ENCODE results near the gene GNPTAB.

Gene GNPTAB

DNA sequence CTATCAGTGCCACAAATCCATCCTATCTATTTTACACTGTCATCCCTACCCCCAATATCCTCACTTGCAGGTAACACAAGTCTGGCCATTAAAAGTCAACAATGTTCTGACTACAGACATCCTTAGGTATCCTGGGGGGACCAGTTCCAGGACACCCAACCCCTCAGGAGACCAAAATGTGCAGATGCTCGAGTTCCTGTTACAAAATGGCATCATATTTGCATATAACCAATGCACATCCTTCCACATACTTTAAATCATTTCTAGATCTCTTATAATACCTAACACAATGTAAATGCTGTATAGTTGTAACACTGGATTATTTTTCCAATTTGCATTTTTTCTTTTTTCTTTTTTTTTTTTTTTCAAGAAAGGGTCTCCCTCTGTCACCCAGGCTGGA is 98.4 kb downstream of the GNPTAB start:
- H3K9ac ChIP-seq (ENCODE audit: low read depth, low read length), result no peak overlapping the region
- H3K4me3 ChIP-seq (ENCODE audit: low read depth in 1 of 2, low read length in 2 of 2), result no peak overlapping the region
- no peak overlapping the region for H2AFZ ChIP-seq (ENCODE audit: low read depth, low read length)
- TF ChIP-seq EZH2 (IDR thresholded peaks at IDR 0.05; ENCODE audit: borderline replicate concordance, low read depth, low read length, severe bottlenecking), result no peak
- TF ChIP-seq, protein P1, sequence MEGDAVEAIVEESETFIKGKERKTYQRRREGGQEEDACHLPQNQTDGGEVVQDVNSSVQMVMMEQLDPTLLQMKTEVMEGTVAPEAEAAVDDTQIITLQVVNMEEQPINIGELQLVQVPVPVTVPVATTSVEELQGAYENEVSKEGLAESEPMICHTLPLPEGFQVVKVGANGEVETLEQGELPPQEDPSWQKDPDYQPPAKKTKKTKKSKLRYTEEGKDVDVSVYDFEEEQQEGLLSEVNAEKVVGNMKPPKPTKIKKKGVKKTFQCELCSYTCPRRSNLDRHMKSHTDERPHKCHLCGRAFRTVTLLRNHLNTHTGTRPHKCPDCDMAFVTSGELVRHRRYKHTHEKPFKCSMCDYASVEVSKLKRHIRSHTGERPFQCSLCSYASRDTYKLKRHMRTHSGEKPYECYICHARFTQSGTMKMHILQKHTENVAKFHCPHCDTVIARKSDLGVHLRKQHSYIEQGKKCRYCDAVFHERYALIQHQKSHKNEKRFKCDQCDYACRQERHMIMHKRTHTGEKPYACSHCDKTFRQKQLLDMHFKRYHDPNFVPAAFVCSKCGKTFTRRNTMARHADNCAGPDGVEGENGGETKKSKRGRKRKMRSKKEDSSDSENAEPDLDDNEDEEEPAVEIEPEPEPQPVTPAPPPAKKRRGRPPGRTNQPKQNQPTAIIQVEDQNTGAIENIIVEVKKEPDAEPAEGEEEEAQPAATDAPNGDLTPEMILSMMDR (IDR thresholded peaks at IDR 0.05; ENCODE audit: borderline replicate concordance, extremely low read depth, low read length, poor library complexity, severe bottlenecking), result no peak
- no peaks in the 10 kb centered on the region for H4K20me1 ChIP-seq (ENCODE audit: insufficient read depth, low read length)
- no peak for ATAC-seq (ENCODE audit: insufficient read depth, low read depth)
- peaks cover 8% of the 10 kb centered on the region; the same call in 1 of the 2 replicates for H3K36me3 ChIP-seq (ENCODE audit: insufficient read depth, low read length)
- DNase-seq, result no peak
- H3K27me3 ChIP-seq (ENCODE audit: insufficient read depth, low read length, poor library complexity), result no peaks in the 10 kb centered on the region
- no peak overlapping the region for H3K27ac ChIP-seq (ENCODE audit: low read length)
- no peaks in the 10 kb centered on the region for H3K79me2 ChIP-seq (ENCODE audit: insufficient read depth, low read length)
- H3K9me3 ChIP-seq (ENCODE audit: insufficient read depth, low read length, severe bottlenecking), result no peaks in the 10 kb centered on the region
- no peak overlapping the region for H3K4me2 ChIP-seq (ENCODE audit: insufficient read depth, low read length)
- no peaks in the 10 kb centered on the region for H3K4me1 ChIP-seq (ENCODE audit: insufficient read depth, low read length)

DNA sequence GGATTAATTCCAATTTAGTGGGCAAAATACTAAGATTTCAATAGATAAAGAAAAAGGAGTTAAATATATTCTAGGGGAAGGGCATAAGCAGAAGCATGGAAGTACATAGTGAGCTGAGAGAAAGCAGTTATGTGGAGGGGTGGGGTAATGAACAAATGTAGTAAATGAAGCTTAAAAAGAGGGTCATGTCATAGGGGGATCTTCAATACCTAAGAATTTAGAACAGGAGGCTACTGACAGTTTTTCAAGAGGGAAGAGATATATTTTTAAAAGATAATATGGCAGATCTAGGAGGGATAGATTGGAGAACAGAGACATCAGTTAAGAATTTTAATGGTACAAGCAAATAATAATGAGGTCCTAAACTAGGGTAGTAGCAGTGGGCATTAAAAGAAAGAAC is 100.9 kb downstream of the GNPTAB start:
- Histone ChIP-seq H3K4me3 (ENCODE audit: low read depth in 1 of 2, low read length in 2 of 2) (no peak overlapping the region), H3K4me1 (ENCODE audit: insufficient read depth, low read length) (no peaks in the 10 kb centered on the region), H3K9me3 (ENCODE audit: insufficient read depth, low read length, severe bottlenecking) (no peaks in the 10 kb centered on the region), H3K79me2 (ENCODE audit: insufficient read depth, low read length) (no peaks in the 10 kb centered on the region), H3K27me3 (ENCODE audit: insufficient read depth, low read length, poor library complexity) (no peaks in the 10 kb centered on the region), H3K27ac (ENCODE audit: low read length) (no peak overlapping the region), H4K20me1 (ENCODE audit: insufficient read depth, low read length) (no peaks in the 10 kb centered on the region), H3K9ac (ENCODE audit: low read depth, low read length) (no peak overlapping the region), H3K36me3 (ENCODE audit: insufficient read depth, low read length) (peaks cover 8% of the 10 kb centered on the region; the same call in 1 of the 2 replicates), H2AFZ (ENCODE audit: low read depth, low read length) (no peak overlapping the region), H3K4me2 (ENCODE audit: insufficient read depth, low read length) (no peak overlapping the region)
- ATAC-seq (ENCODE audit: insufficient read depth, low read depth), result no peak
- DNase-seq, result no peak
- TF ChIP-seq, protein P1 (IDR thresholded peaks at IDR 0.05; ENCODE audit: borderline replicate concordance, extremely low read depth, low read length, poor library complexity, severe bottlenecking), result no peak
- TF ChIP-seq EZH2 (IDR thresholded peaks at IDR 0.05; ENCODE audit: borderline replicate concordance, low read depth, low read length, severe bottlenecking), result no peak

DNA sequence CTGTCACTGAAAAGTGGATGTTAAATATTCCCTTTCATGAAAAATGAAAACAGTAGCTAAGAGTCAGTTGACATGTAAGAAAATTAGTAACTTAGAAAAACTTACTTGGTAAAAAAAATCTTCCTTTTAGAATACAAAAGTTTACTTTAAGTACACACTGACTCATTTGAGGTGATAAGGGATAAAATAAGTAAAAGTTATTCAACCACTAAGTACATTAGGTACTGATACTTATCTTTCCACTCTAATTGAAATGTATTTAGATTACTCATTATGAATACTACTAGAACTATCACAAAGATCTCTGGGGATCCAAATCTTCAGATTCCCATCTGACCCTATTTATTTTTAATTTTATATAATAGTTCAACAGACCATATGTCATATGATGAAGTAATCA is 103.7 kb downstream of the GNPTAB start:
- Histone ChIP-seq H3K4me1 (ENCODE audit: insufficient read depth, low read length) (no peaks in the 10 kb centered on the region), H3K27ac (ENCODE audit: low read length) (no peak overlapping the region), H3K4me2 (ENCODE audit: insufficient read depth, low read length) (no peak overlapping the region), H3K27me3 (ENCODE audit: insufficient read depth, low read length, poor library complexity) (no peaks in the 10 kb centered on the region), H2AFZ (ENCODE audit: low read depth, low read length) (no peak overlapping the region), H3K4me3 (ENCODE audit: low read depth in 1 of 2, low read length in 2 of 2) (no peak overlapping the region), H4K20me1 (ENCODE audit: insufficient read depth, low read length) (no peaks in the 10 kb centered on the region), H3K9ac (ENCODE audit: low read depth, low read length) (no peak overlapping the region), H3K79me2 (ENCODE audit: insufficient read depth, low read length) (no peaks in the 10 kb centered on the region), H3K36me3 (ENCODE audit: insufficient read depth, low read length) (peaks cover 7% of the 10 kb centered on the region; the same call in 1 of the 2 replicates), H3K9me3 (ENCODE audit: insufficient read depth, low read length, severe bottlenecking) (no peaks in the 10 kb centered on the region)
- ATAC-seq (ENCODE audit: insufficient read depth, low read depth), result no peak
- no peak for DNase-seq
- TF ChIP-seq EZH2 (IDR thresholded peaks at IDR 0.05; ENCODE audit: borderline replicate concordance, low read depth, low read length, severe bottlenecking), result no peak
- TF ChIP-seq, protein P1 (IDR thresholded peaks at IDR 0.05; ENCODE audit: borderline replicate concordance, extremely low read depth, low read length, poor library complexity, severe bottlenecking), result no peak

DNA sequence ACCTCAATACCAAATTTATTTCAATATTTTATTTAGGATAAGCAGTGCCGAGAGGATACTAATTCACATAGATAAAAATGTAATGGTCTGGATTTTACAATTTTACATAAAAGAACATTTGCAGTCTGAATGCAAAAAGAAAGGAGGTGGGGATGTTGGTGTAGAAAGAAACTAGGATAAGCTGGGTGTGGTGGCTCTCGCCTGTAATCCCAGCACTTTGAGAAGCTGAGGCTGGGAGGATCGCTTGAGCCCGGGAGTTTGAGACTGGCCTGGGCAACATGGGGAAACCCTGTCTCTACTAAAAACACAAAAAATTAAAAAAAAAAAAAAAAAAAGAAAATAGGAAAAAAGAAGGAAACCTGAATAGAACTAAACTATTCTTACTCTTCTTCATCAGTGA is 108.4 kb downstream of the GNPTAB start:
- Histone ChIP-seq H3K27ac (ENCODE audit: low read length) (no peak overlapping the region), H3K4me1 (ENCODE audit: insufficient read depth, low read length) (no peaks in the 10 kb centered on the region), H3K27me3 (ENCODE audit: insufficient read depth, low read length, poor library complexity) (no peaks in the 10 kb centered on the region), H3K4me3 (ENCODE audit: low read depth in 1 of 2, low read length in 2 of 2) (no peak overlapping the region), H4K20me1 (ENCODE audit: insufficient read depth, low read length) (no peaks in the 10 kb centered on the region), H3K9me3 (ENCODE audit: insufficient read depth, low read length, severe bottlenecking) (no peaks in the 10 kb centered on the region), H3K4me2 (ENCODE audit: insufficient read depth, low read length) (no peak overlapping the region), H2AFZ (ENCODE audit: low read depth, low read length) (no peak overlapping the region), H3K36me3 (ENCODE audit: insufficient read depth, low read length) (peaks cover 3% of the 10 kb centered on the region; the same call in 1 of the 2 replicates), H3K9ac (ENCODE audit: low read depth, low read length) (no peak overlapping the region), H3K79me2 (ENCODE audit: insufficient read depth, low read length) (no peaks in the 10 kb centered on the region)
- ATAC-seq (ENCODE audit: insufficient read depth, low read depth) (no peak), DNase-seq (no peak)
- no peak for TF ChIP-seq EZH2 (IDR thresholded peaks at IDR 0.05; ENCODE audit: borderline replicate concordance, low read depth, low read length, severe bottlenecking)
- TF ChIP-seq, protein P1 (IDR thresholded peaks at IDR 0.05; ENCODE audit: borderline replicate concordance, extremely low read depth, low read length, poor library complexity, severe bottlenecking), result no peak
